ENCODE data around the gene ADARB1.

GRCh38 chr21:45031571-45032191 is 42.7 kb upstream of the ADARB1 start:
- TF ChIP-seq CTCF (conservative IDR thresholded peaks at IDR 0.05; ENCODE audit: low read depth, low read length) (no peak), POLR2A (IDR thresholded peaks at IDR 0.05; ENCODE audit: low read depth, low read length) (no peak), MXI1 (IDR thresholded peaks at IDR 0.05; ENCODE audit: borderline replicate concordance, low read depth, low read length) (no peak), USF2 (IDR thresholded peaks at IDR 0.05; ENCODE audit: low read depth, low read length) (no peak), RFX5 (IDR thresholded peaks at IDR 0.05; ENCODE audit: low read depth, low read length) (no peak), MAFK (IDR thresholded peaks at IDR 0.05; ENCODE audit: low read depth, low read length) (no peak), FOS (IDR thresholded peaks at IDR 0.05; ENCODE audit: low read depth, low read length) (no peak), ELK1 (IDR thresholded peaks at IDR 0.05; ENCODE audit: borderline replicate concordance, low read depth, low read length) (no peak), MAZ (IDR thresholded peaks at IDR 0.05; ENCODE audit: borderline replicate concordance, low read depth, low read length) (no peak), CHD1 (IDR thresholded peaks at IDR 0.05; ENCODE audit: low read depth, low read length) (no peak), RAD21 (IDR thresholded peaks at IDR 0.05; ENCODE audit: low read length) (no peak), NFE2L2 (IDR thresholded peaks at IDR 0.05; ENCODE audit: low read depth, low read length) (no peak)

Measured in IMR-90 (cell line).